HG03159 (cell line): Measurements from ENCODE around the gene SLC35B2.

Experiments
- ATAC-seq: cut with Tn5 transposase; IDR thresholded peaks from one replicate; pipeline ENCODE4 v1.9.1; 2021; ENCODE audit warnings: mild to moderate bottlenecking, moderate library complexity; ENCODE audit not compliant: unreplicated experiment

Gene SLC35B2

GRCh38 chr6:44269178-44269920 is 12.0 kb upstream of the SLC35B2 start:
- ATAC-seq, result no peak

GRCh38 chr6:44268095-44268628 is 10.8 kb upstream of the SLC35B2 start:
- no peak for ATAC-seq

- no peak for ATAC-seq
Measured at GRCh38 chr6:44267252-44267651, 9.9 kb upstream of the SLC35B2 start.

- ATAC-seq, result no peak
Measured at GRCh38 chr6:44266347-44266746, 9.0 kb upstream of the SLC35B2 start.

- ATAC-seq, result no peak
Measured at GRCh38 chr6:44265722-44266233, 8.4 kb upstream of the SLC35B2 start.

GRCh38 chr6:44265007-44265721 is 7.8 kb upstream of the SLC35B2 start, which contains the start of gene NFKBIE:
Gene NFKBIE, minus strand, starts transcription at chr6:44265551. Its CDS starts 205 bp downstream, at chr6:44265346.
- peak; percentile 46 for ATAC-seq

GRCh38 chr6:44264154-44265006 is 7.1 kb upstream of the SLC35B2 start:
- ATAC-seq, result peak; percentile 36

GRCh38 chr6:44263354-44264100 is 6.2 kb upstream of the SLC35B2 start:
- no peak for ATAC-seq

- ATAC-seq, result no peak
Measured at GRCh38 chr6:44262467-44263353, 5.4 kb upstream of the SLC35B2 start.

- ATAC-seq, result no peak
Measured at GRCh38 chr6:44261581-44261980, 4.3 kb upstream of the SLC35B2 start.

GRCh38 chr6:44260451-44261297 is 3.3 kb upstream of the SLC35B2 start:
- ATAC-seq, result no peak

GRCh38 chr6:44260011-44260410 is 2.7 kb upstream of the SLC35B2 start:
- no peak for ATAC-seq

GRCh38 chr6:44258921-44259320 is 1.6 kb upstream of the SLC35B2 start:
- no peak for ATAC-seq

- no peak for ATAC-seq
Measured at GRCh38 chr6:44258325-44258863, 1.1 kb upstream of the SLC35B2 start.

- ATAC-seq, result peak; percentile 16
Measured at GRCh38 chr6:44257753-44258324, 511 bp upstream of the SLC35B2 start.

- ATAC-seq, result no peak
Measured at GRCh38 chr6:44256775-44257024, 628 bp downstream of the SLC35B2 start.

- no peak for ATAC-seq
Measured at GRCh38 chr6:44255871-44256774, 1.2 kb downstream of the SLC35B2 start.
